HG03342 (cell line): ENCODE measurements around the gene ABL1.

Experiments used
- ATAC-seq: cut with Tn5 transposase; IDR thresholded peaks from one replicate; pipeline ENCODE4 v1.9.1; 2021; ENCODE audit warnings: mild to moderate bottlenecking, moderate library complexity; ENCODE audit not compliant: unreplicated experiment

ABL1 gene

GRCh38 chr9:130870491-130871381 lies 35.7 kb downstream of the ABL1 start:
- no peak for ATAC-seq

GRCh38 chr9:130871395-130872062 lies 36.5 kb downstream of the ABL1 start:
- ATAC-seq = no peak

- no peak for ATAC-seq
Observed at GRCh38 chr9:130872093-130872492, 37.0 kb downstream of the ABL1 start.

GRCh38 chr9:130872508-130872907 lies 37.5 kb downstream of the ABL1 start:
- no peak for ATAC-seq

- no peak for ATAC-seq
Observed at GRCh38 chr9:130872912-130873503, 38.0 kb downstream of the ABL1 start.

- no peak for ATAC-seq
Observed at GRCh38 chr9:130873966-130874365, 38.9 kb downstream of the ABL1 start.

- ATAC-seq = no peak
Observed at GRCh38 chr9:130874783-130875182, 39.7 kb downstream of the ABL1 start.

GRCh38 chr9:130877300-130877699 lies 42.2 kb downstream of the ABL1 start:
- no peak for ATAC-seq

GRCh38 chr9:130878295-130878694 lies 43.2 kb downstream of the ABL1 start:
- ATAC-seq = no peak

- ATAC-seq = no peak
Observed at GRCh38 chr9:130879863-130880411, 44.9 kb downstream of the ABL1 start.

- ATAC-seq = no peak
Observed at GRCh38 chr9:130880599-130881220, 45.7 kb downstream of the ABL1 start.

GRCh38 chr9:130881516-130881915 lies 46.5 kb downstream of the ABL1 start:
- ATAC-seq = no peak

- ATAC-seq = no peak
Observed at GRCh38 chr9:130882696-130883225, 47.7 kb downstream of the ABL1 start.

GRCh38 chr9:130883479-130883878 lies 48.4 kb downstream of the ABL1 start:
- ATAC-seq = no peak

- ATAC-seq = no peak
Observed at GRCh38 chr9:130884111-130884531, 49.1 kb downstream of the ABL1 start.

- no peak for ATAC-seq
Observed at GRCh38 chr9:130884542-130885483, 49.8 kb downstream of the ABL1 start.

GRCh38 chr9:130885484-130886375 lies 50.7 kb downstream of the ABL1 start:
- no peak for ATAC-seq

GRCh38 chr9:130886981-130887380 lies 51.9 kb downstream of the ABL1 start:
- no peak for ATAC-seq
